CD4-positive, alpha-beta T cell treated with Interleukin-6 for 4 hours (primary cell): ENCODE results near the gene DNM3.
"Not testable (repeated sequence)": the region's sequence is repeated elsewhere in the genome, so short reads cannot be mapped to it uniquely, and the experiment has no call there.

Experiments used
- DNase-seq: peaks from one replicate; pipeline ENCODE4 v3.0.0-alpha.2; 2020; ENCODE audit warnings: mixed read lengths

The DNM3 gene

GRCh38 chr1:172298141-172298540 is 456.8 kb downstream of the DNM3 start:
- DNase-seq = no peak

GRCh38 chr1:172298911-172299310 is 457.6 kb downstream of the DNM3 start:
- DNase-seq = no peak

GRCh38 chr1:172299515-172299914 is 458.2 kb downstream of the DNM3 start:
- DNase-seq = no peak

- DNase-seq = not testable (repeated sequence)
Measured at GRCh38 chr1:172307508-172307907, 466.2 kb downstream of the DNM3 start.

- no peak for DNase-seq
Measured at GRCh38 chr1:172308142-172308541, 466.8 kb downstream of the DNM3 start.

GRCh38 chr1:172308577-172308976 is 467.3 kb downstream of the DNM3 start:
- no peak for DNase-seq

- DNase-seq = no peak
Measured at GRCh38 chr1:172320733-172321132, 479.4 kb downstream of the DNM3 start.

- DNase-seq = no peak
Measured at GRCh38 chr1:172321451-172321850, 480.2 kb downstream of the DNM3 start.

- DNase-seq = no peak
Measured at GRCh38 chr1:172322219-172323061, 481.1 kb downstream of the DNM3 start.

- no peak for DNase-seq
Measured at GRCh38 chr1:172323686-172324085, 482.4 kb downstream of the DNM3 start.

GRCh38 chr1:172324086-172324485 is 482.8 kb downstream of the DNM3 start:
- no peak for DNase-seq

- DNase-seq = no peak
Measured at GRCh38 chr1:172324761-172325160, 483.5 kb downstream of the DNM3 start.

- DNase-seq = no peak
Measured at GRCh38 chr1:172325531-172325930, 484.2 kb downstream of the DNM3 start.

- no peak for DNase-seq
Measured at GRCh38 chr1:172326136-172326535, 484.8 kb downstream of the DNM3 start.

GRCh38 chr1:172328266-172328665 is 487.0 kb downstream of the DNM3 start:
- no peak for DNase-seq

GRCh38 chr1:172332230-172332629 is 490.9 kb downstream of the DNM3 start:
- no peak for DNase-seq

- DNase-seq = no peak
Measured at GRCh38 chr1:172335377-172335776, 494.1 kb downstream of the DNM3 start.

GRCh38 chr1:172338295-172338735 is 497.0 kb downstream of the DNM3 start:
- DNase-seq = no peak

GRCh38 chr1:172339842-172340241 is 498.5 kb downstream of the DNM3 start:
- DNase-seq = no peak

- no peak for DNase-seq
Measured at GRCh38 chr1:172340520-172340919, 499.2 kb downstream of the DNM3 start.

GRCh38 chr1:172341697-172342096 is 500.4 kb downstream of the DNM3 start:
- DNase-seq = no peak

- DNase-seq = no peak
Measured at GRCh38 chr1:172342584-172343239, 501.4 kb downstream of the DNM3 start.

- DNase-seq = no peak
Measured at GRCh38 chr1:172343240-172344160, 502.2 kb downstream of the DNM3 start.
